ENCODE results near the gene HARBI1. TPM values are rescaled to one million over a fixed set of nuclear protein-coding genes. Genes with fewer than 3 reads are reported as not detected.

Gene HARBI1
- total and polyA plus RNA-seq, 10 of the 15 experiments (the other 5 are each of a cell fraction or from before 2014, with no cell fraction given), result 3.6 to 8.4 (median 5.2) TPM

DNA sequence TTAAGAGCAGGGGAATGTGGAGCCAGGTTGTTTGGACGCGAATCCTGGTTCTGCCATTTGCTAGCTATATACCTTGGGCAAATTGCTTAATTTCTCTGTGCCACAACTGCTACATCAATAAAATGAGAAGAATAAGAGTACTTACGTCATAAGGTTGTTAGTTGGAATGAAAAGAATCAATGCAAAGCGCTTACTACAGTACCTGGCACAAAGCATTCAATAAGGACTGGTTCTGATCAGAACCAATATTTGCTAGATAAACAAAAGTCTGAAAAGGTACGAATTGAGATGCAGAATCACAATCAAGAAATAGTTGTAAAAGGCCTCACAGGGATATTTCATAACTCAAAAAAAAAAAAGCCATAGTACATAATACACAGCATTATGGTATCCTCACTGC is 34.4 kb downstream of the HARBI1 start (continued):
- no peak for TF ChIP-seq NR2C2 (IDR thresholded peaks at IDR 0.05; ENCODE audit: borderline replicate concordance, control insufficient read depth, insufficient read length, low read depth)

DNA sequence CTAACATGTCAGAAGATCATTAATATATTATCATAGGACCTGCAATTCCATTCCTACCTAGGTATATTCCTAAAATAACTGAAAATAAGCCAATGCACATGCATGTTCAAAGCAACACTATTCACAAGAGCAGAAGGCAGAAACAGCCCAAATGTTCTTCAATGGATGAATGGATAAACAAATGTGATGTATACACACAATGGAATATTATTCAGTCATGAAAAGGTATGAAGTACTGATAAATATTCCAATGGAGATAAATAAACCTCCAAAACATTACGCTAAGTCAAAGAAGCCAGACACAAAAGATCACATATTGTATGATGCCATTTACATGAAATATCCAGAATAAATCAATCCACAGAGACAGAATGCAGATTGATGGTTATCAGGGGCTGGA is 40.0 kb downstream of the HARBI1 start:
- Histone ChIP-seq H3K27me3 (replicated peaks in 1 of 2; ENCODE audit: control insufficient read depth in 2 of 2, insufficient read depth in 2 of 2, low read length in 1 of 2) (no peaks in the 10 kb centered on the region), H3K36me3 (ENCODE audit: control insufficient read depth in 2 of 2, insufficient read depth in 2 of 2, low read length in 1 of 2) (peaks cover 0 to 3% of the 10 kb centered on the region in 2 experiments; a peak in 1 of 4 replicates), H3K9ac (ENCODE audit: control insufficient read depth, insufficient read depth, low read length) (no peak overlapping the region), H3K27ac (ENCODE audit: control insufficient read depth, insufficient read depth) (no peak overlapping the region), H2AFZ (ENCODE audit: control insufficient read depth, low read depth, low read length) (no peak overlapping the region), H3K79me2 (ENCODE audit: control insufficient read depth, insufficient read depth, low read length) (peaks cover 36% of the 10 kb centered on the region), H3K4me2 (ENCODE audit: control insufficient read depth, insufficient read depth) (no peak overlapping the region), H3K9me3 (replicated peaks; ENCODE audit: control insufficient read depth, insufficient read depth, low read length) (no peaks in the 10 kb centered on the region; the same call in 2 of the 3 replicates), H4K20me1 (ENCODE audit: control insufficient read depth, insufficient read depth) (no peaks in the 10 kb centered on the region), H3K4me1 (ENCODE audit: control insufficient read depth, insufficient read depth, low read length) (peaks cover 8% of the 10 kb centered on the region), H3K4me3 (no peak overlapping the region)
- ChIA-PET SMC1A (ENCODE audit: uncharacterized antibody, unreplicated experiment) (interaction anchor here (0.6 to 3.1 kb wide), 2 partner anchors 16 to 42 kb away, joined by 3 to 12 read pairs; no protein-coding TSS in a partner anchor), CTCF (interaction anchor here (1.3 kb wide), 1 partner anchor 16 kb away, joined by 3 read pairs; no protein-coding TSS in a partner anchor), RAD21 (ENCODE audit: unreplicated experiment) (no interaction called here), POLR2A (no interaction called here)
- no TSS peak for BruUV-seq (replicated peaks)
- in situ Hi-C loops (cut with MboI) (no loop called here), intact Hi-C loops (cut with micrococcal nuclease; ENCODE audit: unreplicated experiment) (no loop called here)
- FAIRE-seq (no peak), DNase-seq (ENCODE audit: low read depth, low spot score) (no peak), ATAC-seq (no peak)
- WGBS (ENCODE audit: insufficient coverage, insufficient replicate concordance, low lambda C conversion rate, missing lambda C conversion rate), result 96% methylated on average over 1 of the region's 1 CpG
- TF ChIP-seq BRCA1 (IDR thresholded peaks at IDR 0.05; ENCODE audit: low read depth, low read length) (no peak), NBN (IDR thresholded peaks at IDR 0.05) (no peak), TBL1XR1 (IDR thresholded peaks at IDR 0.05; ENCODE audit: low read depth, low read length) (no peak), SMARCA5 (IDR thresholded peaks at IDR 0.05) (no peak), CHD1 (IDR thresholded peaks at IDR 0.05; ENCODE audit: low read depth, low read length) (no peak), NFXL1 (IDR thresholded peaks at IDR 0.05; ENCODE audit: borderline replicate concordance) (no peak), SMAD5 (IDR thresholded peaks at IDR 0.05; ENCODE audit: low read depth) (no peak), FOS (IDR thresholded peaks at IDR 0.05; ENCODE audit: borderline replicate concordance, extremely low read depth, insufficient read length) (no peak), STAT1 (conservative IDR thresholded peaks at IDR 0.05) (no peak), MYB (IDR thresholded peaks at IDR 0.05; ENCODE audit: borderline replicate concordance, low read depth, low read length) (no peak), SPI1 (IDR thresholded peaks at IDR 0.05; ENCODE audit: borderline replicate concordance, insufficient read depth, low read depth, low read length) (no peak), TCF3 (IDR thresholded peaks at IDR 0.05; ENCODE audit: borderline replicate concordance, insufficient read depth, low read depth, low read length) (no peak), IKZF2 (IDR thresholded peaks at IDR 0.05) (no peak), CREB1 (IDR thresholded peaks at IDR 0.05; ENCODE audit: low read depth) (no peak)
- TF ChIP-seq, protein P1, sequence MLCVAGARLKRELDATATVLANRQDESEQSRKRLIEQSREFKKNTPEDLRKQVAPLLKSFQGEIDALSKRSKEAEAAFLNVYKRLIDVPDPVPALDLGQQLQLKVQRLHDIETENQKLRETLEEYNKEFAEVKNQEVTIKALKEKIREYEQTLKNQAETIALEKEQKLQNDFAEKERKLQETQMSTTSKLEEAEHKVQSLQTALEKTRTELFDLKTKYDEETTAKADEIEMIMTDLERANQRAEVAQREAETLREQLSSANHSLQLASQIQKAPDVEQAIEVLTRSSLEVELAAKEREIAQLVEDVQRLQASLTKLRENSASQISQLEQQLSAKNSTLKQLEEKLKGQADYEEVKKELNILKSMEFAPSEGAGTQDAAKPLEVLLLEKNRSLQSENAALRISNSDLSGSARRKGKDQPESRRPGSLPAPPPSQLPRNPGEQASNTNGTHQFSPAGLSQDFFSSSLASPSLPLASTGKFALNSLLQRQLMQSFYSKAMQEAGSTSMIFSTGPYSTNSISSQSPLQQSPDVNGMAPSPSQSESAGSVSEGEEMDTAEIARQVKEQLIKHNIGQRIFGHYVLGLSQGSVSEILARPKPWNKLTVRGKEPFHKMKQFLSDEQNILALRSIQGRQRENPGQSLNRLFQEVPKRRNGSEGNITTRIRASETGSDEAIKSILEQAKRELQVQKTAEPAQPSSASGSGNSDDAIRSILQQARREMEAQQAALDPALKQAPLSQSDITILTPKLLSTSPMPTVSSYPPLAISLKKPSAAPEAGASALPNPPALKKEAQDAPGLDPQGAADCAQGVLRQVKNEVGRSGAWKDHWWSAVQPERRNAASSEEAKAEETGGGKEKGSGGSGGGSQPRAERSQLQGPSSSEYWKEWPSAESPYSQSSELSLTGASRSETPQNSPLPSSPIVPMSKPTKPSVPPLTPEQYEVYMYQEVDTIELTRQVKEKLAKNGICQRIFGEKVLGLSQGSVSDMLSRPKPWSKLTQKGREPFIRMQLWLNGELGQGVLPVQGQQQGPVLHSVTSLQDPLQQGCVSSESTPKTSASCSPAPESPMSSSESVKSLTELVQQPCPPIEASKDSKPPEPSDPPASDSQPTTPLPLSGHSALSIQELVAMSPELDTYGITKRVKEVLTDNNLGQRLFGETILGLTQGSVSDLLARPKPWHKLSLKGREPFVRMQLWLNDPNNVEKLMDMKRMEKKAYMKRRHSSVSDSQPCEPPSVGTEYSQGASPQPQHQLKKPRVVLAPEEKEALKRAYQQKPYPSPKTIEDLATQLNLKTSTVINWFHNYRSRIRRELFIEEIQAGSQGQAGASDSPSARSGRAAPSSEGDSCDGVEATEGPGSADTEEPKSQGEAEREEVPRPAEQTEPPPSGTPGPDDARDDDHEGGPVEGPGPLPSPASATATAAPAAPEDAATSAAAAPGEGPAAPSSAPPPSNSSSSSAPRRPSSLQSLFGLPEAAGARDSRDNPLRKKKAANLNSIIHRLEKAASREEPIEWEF (IDR thresholded peaks at IDR 0.05; ENCODE audit: insufficient replicate concordance, low read depth, low read length), result no peak
- TF ChIP-seq, protein P2, sequence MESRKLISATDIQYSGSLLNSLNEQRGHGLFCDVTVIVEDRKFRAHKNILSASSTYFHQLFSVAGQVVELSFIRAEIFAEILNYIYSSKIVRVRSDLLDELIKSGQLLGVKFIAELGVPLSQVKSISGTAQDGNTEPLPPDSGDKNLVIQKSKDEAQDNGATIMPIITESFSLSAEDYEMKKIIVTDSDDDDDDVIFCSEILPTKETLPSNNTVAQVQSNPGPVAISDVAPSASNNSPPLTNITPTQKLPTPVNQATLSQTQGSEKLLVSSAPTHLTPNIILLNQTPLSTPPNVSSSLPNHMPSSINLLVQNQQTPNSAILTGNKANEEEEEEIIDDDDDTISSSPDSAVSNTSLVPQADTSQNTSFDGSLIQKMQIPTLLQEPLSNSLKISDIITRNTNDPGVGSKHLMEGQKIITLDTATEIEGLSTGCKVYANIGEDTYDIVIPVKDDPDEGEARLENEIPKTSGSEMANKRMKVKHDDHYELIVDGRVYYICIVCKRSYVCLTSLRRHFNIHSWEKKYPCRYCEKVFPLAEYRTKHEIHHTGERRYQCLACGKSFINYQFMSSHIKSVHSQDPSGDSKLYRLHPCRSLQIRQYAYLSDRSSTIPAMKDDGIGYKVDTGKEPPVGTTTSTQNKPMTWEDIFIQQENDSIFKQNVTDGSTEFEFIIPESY (IDR thresholded peaks at IDR 0.05), result no peak
